Small intestine (tissue), 7 donors: ENCODE measurements around the gene ADAMTS10. TPM values are rescaled to one million over a fixed set of nuclear protein-coding genes. Genes with fewer than 3 reads are reported as not detected.
"Not testable (repeated sequence)": the region's sequence is repeated elsewhere in the genome, so short reads cannot be mapped to it uniquely, and the experiment has no call there.

Experiments
- DNase-seq, 2 donors: peaks; one replicate each; pipeline versions ENCODE4 v3.0.0 to v3.0.0-alpha.2; 2013
- FAIRE-seq: peaks from 2 replicates; lab custom pipeline; 2012; peaks lifted over from hg19 to GRCh38; lab: Jason Lieb, UNC
- H3K27ac ChIP-seq, 3 donors: one replicate each; pipeline ENCODE4 v1.5.1; 2013; ENCODE audit warnings: low read length in 2 of 3, mild to moderate bottlenecking in 2 of 3, control low read depth in 1 of 3, inconsistent platforms in 1 of 3, low read depth in 1 of 3, moderate library complexity in 1 of 3
- H3K27me3 ChIP-seq, 3 donors: one replicate each; pipeline ENCODE4 v1.6.1; 2013; ENCODE audit warnings: low read length in 3 of 3, inconsistent platforms in 1 of 3; ENCODE audit not compliant: control insufficient read depth in 3 of 3, insufficient read depth in 3 of 3
- H3K36me3 ChIP-seq, 3 donors: one replicate each; pipeline ENCODE4 v1.6.1; 2013; ENCODE audit warnings: low read length in 3 of 3, inconsistent platforms in 1 of 3, low read depth in 1 of 3, mild to moderate bottlenecking in 1 of 3, moderate library complexity in 1 of 3; ENCODE audit not compliant: control insufficient read depth in 3 of 3, insufficient read depth in 2 of 3
- H3K4me1 ChIP-seq, 3 donors: one replicate each; pipeline ENCODE4 v1.6.1; 2013; ENCODE audit warnings: low read length in 2 of 3, inconsistent platforms in 1 of 3, low read depth in 1 of 3, mild to moderate bottlenecking in 1 of 3, moderate library complexity in 1 of 3; ENCODE audit not compliant: control insufficient read depth in 3 of 3, insufficient read depth in 2 of 3
- H3K4me3 ChIP-seq, 3 donors: one replicate each; pipeline ENCODE4 v1.5.1; 2013; ENCODE audit warnings: low read length in 3 of 3, control low read depth in 1 of 3, inconsistent platforms in 1 of 3, low read depth in 1 of 3, mild to moderate bottlenecking in 1 of 3, moderate library complexity in 1 of 3
- H3K9me3 ChIP-seq, 2 donors: one replicate each; pipeline ENCODE4 v1.6.1; 2013; ENCODE audit warnings: low read depth in 1 of 2, low read length in 1 of 2; ENCODE audit not compliant: control insufficient read depth in 2 of 2, insufficient read depth in 1 of 2
- WGBS, 3 donors: extraction: QIAGEN DNeasy Blood & Tissue Kit; methylation state at CpG; one replicate each; pipeline ENCODE4 v1.1.7; 2013; 5-methylcytosine and 5-hydroxymethylcytosine counted together
- polyA plus RNA-seq, 4 donors: library from polyadenylated mRNA; stranded (reverse) in 3 of 4; unstranded in 1 of 4; fragments of 200-250 nt in 3 of 4; fragments of 120-200 nt in 1 of 4; gene quantifications; one replicate each; pipeline versions ENCODE4 v1.2.1 to v1.2.3, GENCODE V29; 2013
- donor health status: healthy with polysubstance abuse.
- donor health status: control.
- donor health status: control.
- donor health status: Bipolar disorder and iron deficiency.
- donor health status: healthy.

ADAMTS10 gene
- polyA plus RNA-seq, 4 donors, result 1.9 to 11.1 (median 8.5) TPM; not detected in 1

DNA sequence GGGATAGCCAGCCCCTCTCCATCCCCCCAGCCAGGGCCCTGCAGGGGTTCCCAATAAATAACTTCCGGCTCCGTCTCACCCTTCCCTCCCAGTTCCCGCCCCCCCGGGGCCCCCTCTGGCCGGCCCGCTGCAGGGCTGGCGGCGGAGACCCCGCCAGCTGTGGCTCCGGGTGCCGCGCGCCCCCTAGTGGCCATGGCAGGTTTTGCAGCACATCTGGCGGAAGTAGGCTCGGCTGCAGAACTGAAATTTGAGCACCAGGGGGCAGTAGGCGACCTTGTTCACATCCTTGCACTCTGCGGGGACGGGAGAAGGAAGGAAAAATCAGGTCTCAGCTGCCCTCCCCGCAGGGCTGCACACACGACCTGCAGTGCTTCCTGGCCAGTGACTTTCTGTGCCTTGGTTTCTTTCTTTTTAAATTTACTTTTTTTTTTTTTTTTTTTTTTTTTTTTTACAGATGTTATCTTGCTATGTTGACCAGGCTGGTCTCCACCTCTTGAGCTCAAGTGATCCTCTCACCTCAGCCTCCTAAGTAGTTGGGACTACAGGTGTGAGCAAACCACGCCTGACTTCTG lies 29.7 kb downstream of the ADAMTS10 start:
- peaks cover 0 to 7% (median 0%) of the 10 kb centered on the region in 3 donors for H3K27me3 ChIP-seq
- no peak for FAIRE-seq
- no peaks in the 10 kb centered on the region for H3K9me3 ChIP-seq
- H3K27ac ChIP-seq, result no peak overlapping the region
- WGBS, 3 donors, result 2 to 4% (median 3%) methylated on average over 21 of the region's 21 CpGs
- H3K4me3 ChIP-seq, result no peak overlapping the region
- peaks cover 0 to 5% (median 3%) of the 10 kb centered on the region in 3 donors for H3K4me1 ChIP-seq
- H3K36me3 ChIP-seq, result no peaks in the 10 kb centered on the region
- peak; percentile 71 to 88 for DNase-seq

DNA sequence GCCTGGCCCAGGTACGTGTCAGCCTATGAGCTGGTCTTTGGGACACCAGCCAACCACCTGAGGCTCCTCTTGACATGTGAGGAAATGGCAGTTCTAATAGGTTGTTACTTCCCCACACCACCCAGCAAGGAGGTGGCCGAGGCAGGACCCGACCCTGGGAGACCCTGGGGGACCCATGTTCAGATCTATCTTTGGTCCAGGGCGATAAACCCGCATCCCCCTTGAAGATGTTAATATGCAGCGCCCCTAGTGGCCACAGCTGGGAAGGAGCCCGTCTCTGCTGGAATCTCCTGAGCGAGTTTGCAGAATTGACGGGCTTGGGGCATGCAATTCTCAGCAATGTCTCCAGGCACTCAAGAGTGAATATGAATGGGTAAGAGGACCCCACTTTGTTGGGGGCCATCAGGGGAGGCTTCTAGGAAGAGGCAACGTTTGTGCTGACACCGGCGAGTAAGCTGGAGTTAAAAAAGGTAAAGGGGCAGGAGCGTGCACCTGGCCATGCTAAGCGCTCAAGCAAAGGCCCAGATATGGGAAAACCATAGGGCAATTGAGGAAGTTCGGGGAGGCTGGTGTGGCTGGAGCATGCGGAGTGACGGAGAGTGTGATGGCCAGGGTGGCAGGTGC lies 31.8 kb downstream of the ADAMTS10 start:
- no peak overlapping the region for H3K27ac ChIP-seq
- WGBS, 3 donors, result 11 to 17% (median 13%) methylated on average over 17 of the region's 17 CpGs
- FAIRE-seq (no peak), DNase-seq (peak; percentile 69 to 75)
- H3K9me3 ChIP-seq, result no peaks in the 10 kb centered on the region
- no peaks in the 10 kb centered on the region for H3K36me3 ChIP-seq
- H3K27me3 ChIP-seq, result peaks cover 0 to 7% (median 0%) of the 10 kb centered on the region in 3 donors
- H3K4me1 ChIP-seq, result peaks cover 0 to 5% (median 3%) of the 10 kb centered on the region in 3 donors
- no peak overlapping the region for H3K4me3 ChIP-seq

- no peak overlapping the region for H3K4me3 ChIP-seq
- FAIRE-seq, result no peak
- 60 to 69% (median 66%) methylated on average over 4 of the region's 4 CpGs for WGBS, 3 donors
Observed at GRCh38 chr19:8577741-8578140, 32.8 kb downstream of the ADAMTS10 start.

GRCh38 chr19:8577247-8577646 lies 33.3 kb downstream of the ADAMTS10 start, which contains the start of gene MYO1F:
Gene MYO1F (minus strand): TSS chr19:8577442. CDS start chr19:8577309, 133 bp downstream.
- no peak for FAIRE-seq
- DNase-seq, result no peak
- Histone ChIP-seq H3K4me1 (peaks cover 0 to 5% (median 3%) of the 10 kb centered on the region in 3 donors), H3K9me3 (no peaks in the 10 kb centered on the region), H3K36me3 (no peaks in the 10 kb centered on the region), H3K27ac (peak within 1 kb of the TSS in 2 of 3 donors; percentile 28 to 82), H3K4me3 (peak within 1 kb of the TSS; percentile 20 to 58 (median 51)), H3K27me3 (peaks cover 0 to 7% (median 0%) of the 10 kb centered on the region in 3 donors)
- 5 to 9% (median 7%) methylated on average over 6 to 7 of the region's 7 CpGs for WGBS, 3 donors

More at GRCh38 chr19:8577741-8578140, 32.8 kb downstream of the ADAMTS10 start:
- Histone ChIP-seq H3K27ac (peak overlapping the region in 1 of 3 donors; percentile 17), H3K36me3 (no peaks in the 10 kb centered on the region), H3K9me3 (no peaks in the 10 kb centered on the region), H3K27me3 (peaks cover 0 to 7% (median 0%) of the 10 kb centered on the region in 3 donors), H3K4me1 (peaks cover 0 to 5% (median 3%) of the 10 kb centered on the region in 3 donors)
- no peak for DNase-seq

DNA sequence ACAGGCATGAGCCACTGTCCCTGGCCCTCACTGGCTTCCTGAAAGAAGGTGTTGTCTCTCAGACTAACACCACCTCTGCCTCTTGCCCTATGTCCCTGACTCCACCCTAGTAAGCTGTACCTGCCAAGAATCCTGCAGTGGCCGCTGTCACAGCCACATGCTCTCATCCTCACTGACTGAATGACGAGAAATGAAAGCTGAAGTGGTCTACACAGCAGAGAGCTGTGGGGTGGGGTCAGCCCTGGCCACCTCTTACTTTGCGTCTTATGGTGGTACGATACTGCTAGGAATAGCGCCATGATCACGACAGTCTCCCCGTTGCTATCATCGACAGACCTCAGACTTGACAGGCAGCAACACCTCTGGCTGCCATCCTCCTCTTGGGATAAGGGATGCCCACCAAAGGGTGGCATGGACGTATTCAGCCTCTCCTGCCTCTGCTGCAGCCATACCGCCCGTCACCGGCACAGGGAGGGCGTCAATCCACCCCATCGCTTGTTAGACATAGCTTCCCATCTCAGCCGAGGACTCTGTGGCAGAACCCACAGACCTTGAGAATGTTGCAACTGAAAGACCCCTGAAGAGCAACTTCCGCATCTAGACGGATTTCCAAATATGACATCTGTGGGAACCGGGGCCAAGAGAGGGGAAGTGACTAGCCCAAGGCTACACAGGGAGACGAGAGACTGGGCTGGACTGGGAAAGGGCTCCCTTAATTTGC lies 34.1 kb downstream of the ADAMTS10 start:
- DNase-seq (peak; percentile 15 to 69), FAIRE-seq (no peak)
- 24 to 55% (median 27%) methylated on average over 19 of the region's 19 CpGs for WGBS, 3 donors
- H3K27me3 ChIP-seq, result peaks cover 0 to 7% (median 0%) of the 10 kb centered on the region in 3 donors
- H3K27ac ChIP-seq, result peak overlapping the region in 2 of 3 donors; percentile 28 to 82
- H3K4me1 ChIP-seq, result peaks cover 0 to 5% (median 3%) of the 10 kb centered on the region in 3 donors
- no peaks in the 10 kb centered on the region for H3K9me3 ChIP-seq
- no peaks in the 10 kb centered on the region for H3K36me3 ChIP-seq
- peak overlapping the region; percentile 20 to 58 (median 51) for H3K4me3 ChIP-seq

DNA sequence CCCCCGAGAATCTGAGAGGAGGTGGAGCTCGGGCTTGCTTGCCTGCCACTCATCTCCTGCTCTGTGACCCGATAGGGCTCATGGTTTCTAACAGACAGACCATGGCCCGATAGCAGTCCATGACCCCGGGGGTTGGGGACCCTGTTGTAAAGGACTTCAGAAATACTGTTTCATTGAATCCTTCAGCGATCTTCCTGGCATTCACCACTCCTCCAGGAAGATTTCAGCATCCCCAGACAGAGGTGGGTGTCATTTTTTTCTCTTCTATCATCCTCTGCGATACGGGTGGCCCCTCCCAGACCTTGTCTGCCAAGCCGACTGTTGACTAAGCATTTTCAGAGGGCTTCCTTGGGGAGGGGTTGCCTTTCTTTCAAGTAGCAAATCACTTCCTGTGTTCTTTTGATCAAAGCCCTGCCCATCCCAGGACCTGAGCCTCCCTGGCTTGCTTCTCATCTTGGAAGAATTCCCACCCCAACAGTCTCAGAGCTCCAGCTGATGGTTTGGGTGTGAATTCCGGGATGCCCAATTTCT lies 35.0 kb downstream of the ADAMTS10 start:
- peaks cover 0 to 7% (median 0%) of the 10 kb centered on the region in 3 donors for H3K27me3 ChIP-seq
- WGBS, 3 donors, result 25 to 39% (median 31%) methylated on average over 10 of the region's 10 CpGs
- H3K4me1 ChIP-seq, result peaks cover 0 to 4% (median 2%) of the 10 kb centered on the region in 3 donors
- H3K27ac ChIP-seq, result peak overlapping the region in 1 of 3 donors; percentile 82
- H3K4me3 ChIP-seq, result peak overlapping the region in 1 of 3 donors; percentile 51
- H3K9me3 ChIP-seq, result no peaks in the 10 kb centered on the region
- H3K36me3 ChIP-seq, result no peaks in the 10 kb centered on the region
- FAIRE-seq (no peak), DNase-seq (peak in 1 of 2 donors; percentile 47)

GRCh38 chr19:8574619-8574922 lies 35.9 kb downstream of the ADAMTS10 start:
- H3K4me1 ChIP-seq, H3K36me3 ChIP-seq, H3K4me3 ChIP-seq, DNase-seq, FAIRE-seq, H3K27me3 ChIP-seq, H3K27ac ChIP-seq, H3K9me3 ChIP-seq: not testable (repeated sequence)
- 86 to 91% (median 89%) methylated on average over 7 of the region's 7 CpGs for WGBS, 3 donors

GRCh38 chr19:8573316-8573715 lies 37.2 kb downstream of the ADAMTS10 start:
- no peaks in the 10 kb centered on the region for H3K4me1 ChIP-seq
- no peaks in the 10 kb centered on the region for H3K9me3 ChIP-seq
- H3K4me3 ChIP-seq, result no peak overlapping the region
- H3K27ac ChIP-seq, result peak overlapping the region in 2 of 3 donors; percentile 2 to 29
- H3K27me3 ChIP-seq, result peaks cover 0 to 3% (median 0%) of the 10 kb centered on the region in 3 donors
- FAIRE-seq (no peak), DNase-seq (no peak)
- H3K36me3 ChIP-seq, result no peaks in the 10 kb centered on the region
- 73 to 77% (median 76%) methylated on average over 7 of the region's 7 CpGs for WGBS, 3 donors
